ENCODE measurements around the gene SMOC1.

Gene SMOC1

DNA sequence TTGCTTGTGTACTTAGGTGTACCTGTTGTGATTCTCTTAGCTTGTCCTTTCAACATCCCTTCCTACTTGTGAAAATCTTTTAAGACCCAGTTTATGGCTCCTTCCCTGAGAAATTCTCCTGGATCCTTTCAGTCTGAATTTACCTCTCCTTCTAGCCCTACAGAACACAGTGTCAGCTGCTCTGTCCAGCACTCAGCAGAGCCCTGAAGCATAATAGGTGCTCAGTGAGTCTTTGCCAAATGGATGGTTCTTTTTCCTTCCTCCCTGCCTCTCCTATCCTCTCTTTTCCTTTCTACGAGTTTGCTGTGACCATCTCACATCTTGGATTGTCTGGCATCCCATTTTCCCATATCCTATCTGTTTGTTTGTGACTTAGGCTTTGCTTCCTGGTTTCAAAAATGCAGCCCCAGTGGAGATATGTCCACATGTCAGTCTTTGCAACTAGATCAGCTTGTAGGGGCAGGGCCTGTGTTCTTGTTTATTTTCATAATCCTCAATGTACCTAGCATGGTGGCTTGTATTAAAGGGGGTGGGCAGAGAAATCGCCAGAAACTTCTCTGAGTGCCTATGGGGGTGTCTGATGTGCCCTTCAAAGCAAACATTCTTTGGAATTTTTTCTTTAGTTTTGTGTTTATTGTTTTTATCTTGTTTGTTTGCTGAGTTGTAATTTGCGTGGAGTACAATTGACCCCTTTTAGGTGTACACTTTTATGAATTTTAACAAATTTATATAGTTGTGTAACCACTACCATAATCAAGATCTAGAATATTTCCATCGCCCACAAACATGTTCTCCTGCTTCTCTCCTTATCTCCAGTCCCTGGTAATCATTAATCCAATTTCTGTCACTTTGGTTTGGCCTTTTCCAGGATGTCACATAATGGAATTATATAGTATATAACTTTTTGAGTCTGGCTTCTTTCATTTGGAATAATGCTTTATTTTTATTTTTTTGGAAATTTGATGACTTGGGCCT is 62.8 kb downstream of the SMOC1 start:
- TF ChIP-seq ZFX (IDR thresholded peaks at IDR 0.05; ENCODE audit: borderline replicate concordance), result no peak
- TF ChIP-seq, protein P1, sequence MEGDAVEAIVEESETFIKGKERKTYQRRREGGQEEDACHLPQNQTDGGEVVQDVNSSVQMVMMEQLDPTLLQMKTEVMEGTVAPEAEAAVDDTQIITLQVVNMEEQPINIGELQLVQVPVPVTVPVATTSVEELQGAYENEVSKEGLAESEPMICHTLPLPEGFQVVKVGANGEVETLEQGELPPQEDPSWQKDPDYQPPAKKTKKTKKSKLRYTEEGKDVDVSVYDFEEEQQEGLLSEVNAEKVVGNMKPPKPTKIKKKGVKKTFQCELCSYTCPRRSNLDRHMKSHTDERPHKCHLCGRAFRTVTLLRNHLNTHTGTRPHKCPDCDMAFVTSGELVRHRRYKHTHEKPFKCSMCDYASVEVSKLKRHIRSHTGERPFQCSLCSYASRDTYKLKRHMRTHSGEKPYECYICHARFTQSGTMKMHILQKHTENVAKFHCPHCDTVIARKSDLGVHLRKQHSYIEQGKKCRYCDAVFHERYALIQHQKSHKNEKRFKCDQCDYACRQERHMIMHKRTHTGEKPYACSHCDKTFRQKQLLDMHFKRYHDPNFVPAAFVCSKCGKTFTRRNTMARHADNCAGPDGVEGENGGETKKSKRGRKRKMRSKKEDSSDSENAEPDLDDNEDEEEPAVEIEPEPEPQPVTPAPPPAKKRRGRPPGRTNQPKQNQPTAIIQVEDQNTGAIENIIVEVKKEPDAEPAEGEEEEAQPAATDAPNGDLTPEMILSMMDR (IDR thresholded peaks at IDR 0.05), result no peak
- H3K27ac ChIP-seq, result no peak overlapping the region

DNA sequence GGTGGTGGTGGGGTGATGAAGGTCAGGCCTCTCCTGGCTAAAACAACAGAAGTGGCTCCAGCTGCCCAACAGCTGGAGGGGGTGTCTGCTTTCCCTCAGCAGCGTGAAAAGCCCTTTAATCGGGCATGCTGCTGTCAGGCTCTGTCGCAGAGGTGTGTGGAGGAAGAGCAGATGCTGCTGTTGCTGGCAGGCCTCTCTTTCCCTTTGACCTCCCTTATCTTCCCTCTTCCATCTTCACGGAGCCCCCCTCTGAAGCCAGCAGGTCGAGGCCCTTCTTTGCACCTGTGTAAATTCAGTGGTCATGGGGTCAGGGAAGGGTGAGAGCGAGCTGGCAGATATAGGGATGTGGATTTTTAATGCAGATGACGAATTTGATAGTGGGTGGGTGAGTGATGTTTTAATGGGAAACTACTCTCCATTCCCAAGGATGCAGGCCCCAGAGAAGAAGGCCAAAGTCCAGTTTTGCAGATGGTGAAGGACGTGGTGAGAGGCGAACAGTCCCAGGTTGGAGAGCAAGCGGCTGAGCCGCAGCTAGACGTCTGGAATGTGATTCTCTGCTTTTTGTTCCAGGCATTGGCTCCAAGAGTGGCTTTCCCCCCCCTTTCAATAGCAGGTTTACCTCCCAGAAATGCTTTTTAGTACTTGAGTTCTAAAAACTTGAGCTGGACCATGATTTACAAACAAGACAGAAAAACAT is 64.0 kb downstream of the SMOC1 start:
- no peak overlapping the region for H3K27ac ChIP-seq
- TF ChIP-seq ZFX (IDR thresholded peaks at IDR 0.05; ENCODE audit: borderline replicate concordance), result no peak

DNA sequence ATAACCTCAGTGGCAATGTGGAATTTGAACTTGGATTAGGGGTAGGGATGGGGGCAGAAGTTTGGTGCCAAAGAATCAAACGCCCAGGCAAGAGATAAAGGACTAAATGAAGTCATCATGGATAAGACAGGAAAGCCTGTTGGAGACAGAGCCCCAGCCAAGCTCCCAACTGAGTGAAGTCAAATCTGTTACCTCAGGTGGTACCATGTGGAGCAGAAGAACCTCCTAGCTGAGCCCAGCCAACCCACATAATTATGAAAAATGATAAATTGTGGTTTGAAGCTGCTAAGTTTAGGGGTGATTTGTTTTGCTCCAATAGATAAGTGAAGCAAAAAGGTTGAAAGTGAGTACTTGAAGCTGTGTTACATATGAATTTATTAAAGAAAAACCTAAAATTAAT is 66.1 kb downstream of the SMOC1 start:
- no peak overlapping the region for H3K27ac ChIP-seq
- TF ChIP-seq, protein P1 (IDR thresholded peaks at IDR 0.05), result no peak
- TF ChIP-seq ZFX (IDR thresholded peaks at IDR 0.05; ENCODE audit: borderline replicate concordance), result no peak

DNA sequence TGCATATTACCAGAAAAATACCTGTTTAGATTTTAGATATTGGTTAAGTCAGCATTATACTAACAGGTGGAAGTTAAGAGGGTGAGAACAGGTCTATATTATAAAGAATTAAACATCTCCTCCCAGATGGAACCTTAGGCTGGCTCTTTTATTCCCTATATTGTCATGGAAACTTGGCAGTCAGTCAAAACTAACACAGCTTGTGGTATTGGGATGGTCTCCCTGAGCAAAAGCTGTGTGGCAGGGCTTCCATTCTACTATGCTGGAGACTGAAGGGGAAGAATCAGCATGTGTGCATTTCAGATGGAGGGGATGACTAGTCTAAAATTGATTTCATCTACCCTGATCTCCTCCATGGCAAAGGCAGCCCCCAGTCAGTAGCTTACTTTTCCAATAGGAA is 66.7 kb downstream of the SMOC1 start:
- H3K27ac ChIP-seq, result no peak overlapping the region
- TF ChIP-seq, protein P1 (IDR thresholded peaks at IDR 0.05), result no peak
- TF ChIP-seq ZFX (IDR thresholded peaks at IDR 0.05; ENCODE audit: borderline replicate concordance), result no peak

DNA sequence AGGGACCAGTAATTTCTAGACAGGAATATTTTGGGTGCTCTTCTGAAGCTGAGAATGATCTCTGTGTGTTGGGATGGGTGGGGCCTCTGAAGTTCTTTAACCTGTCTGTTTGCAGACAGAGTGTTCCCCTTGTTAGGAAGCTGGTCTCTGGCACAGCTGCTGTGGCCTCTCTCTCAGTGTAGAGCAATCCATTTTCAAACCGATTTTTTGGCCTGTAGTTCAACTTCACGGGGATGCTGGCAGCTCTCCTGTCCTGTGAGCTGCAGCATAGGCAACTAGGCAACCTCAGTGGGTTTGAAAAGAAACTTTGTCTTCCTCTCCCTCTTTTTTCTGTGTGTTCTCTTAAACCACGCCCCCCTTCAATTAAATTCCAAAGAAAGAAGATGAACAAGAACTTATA is 69.1 kb downstream of the SMOC1 start:
- H3K27ac ChIP-seq, result no peak overlapping the region
- no peak for TF ChIP-seq ZFX (IDR thresholded peaks at IDR 0.05; ENCODE audit: borderline replicate concordance)
- TF ChIP-seq, protein P1 (IDR thresholded peaks at IDR 0.05), result no peak

DNA sequence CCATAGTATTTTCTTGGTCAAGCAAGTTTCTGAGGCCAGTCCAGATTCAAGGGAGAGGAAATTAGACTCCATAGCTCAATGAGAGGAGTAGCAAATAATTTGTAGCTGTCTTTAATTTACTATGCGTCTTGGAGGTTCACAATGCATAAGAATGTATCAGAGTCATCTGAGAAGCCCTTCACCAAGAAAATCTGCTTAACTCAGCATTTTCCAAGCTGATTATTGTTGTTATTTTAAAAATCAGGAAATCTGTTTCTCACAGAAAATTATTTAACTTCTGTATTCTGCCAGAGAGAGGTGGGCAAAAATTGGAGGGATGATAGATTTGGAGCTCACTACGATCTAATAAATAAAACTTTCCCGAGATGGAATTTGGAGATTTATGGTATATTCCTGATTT is 72.0 kb downstream of the SMOC1 start:
- TF ChIP-seq, protein P1 (IDR thresholded peaks at IDR 0.05), result no peak
- no peak for TF ChIP-seq ZFX (IDR thresholded peaks at IDR 0.05; ENCODE audit: borderline replicate concordance)
- no peak overlapping the region for H3K27ac ChIP-seq

DNA sequence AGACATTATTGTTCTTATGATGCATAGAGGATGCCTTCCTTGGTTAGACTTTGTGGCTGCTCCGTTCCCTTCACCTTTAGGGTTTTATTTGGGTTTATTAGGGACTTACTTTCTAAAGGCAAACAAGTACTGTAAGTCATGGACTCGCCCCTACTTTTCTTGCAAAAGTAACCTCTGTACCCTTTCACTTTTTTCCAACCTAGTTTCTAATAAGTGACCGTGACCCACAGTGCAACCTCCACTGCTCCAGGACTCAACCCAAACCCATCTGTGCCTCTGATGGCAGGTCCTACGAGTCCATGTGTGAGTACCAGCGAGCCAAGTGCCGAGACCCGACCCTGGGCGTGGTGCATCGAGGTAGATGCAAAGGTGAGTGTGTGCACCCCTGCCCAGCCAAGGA is 72.7 kb downstream of the SMOC1 start:
- no peak overlapping the region for H3K27ac ChIP-seq
- TF ChIP-seq ZFX (IDR thresholded peaks at IDR 0.05; ENCODE audit: borderline replicate concordance), result no peak
- TF ChIP-seq, protein P1 (IDR thresholded peaks at IDR 0.05), result no peak
